ENCODE results near the gene RABEPK.

Gene RABEPK

DNA sequence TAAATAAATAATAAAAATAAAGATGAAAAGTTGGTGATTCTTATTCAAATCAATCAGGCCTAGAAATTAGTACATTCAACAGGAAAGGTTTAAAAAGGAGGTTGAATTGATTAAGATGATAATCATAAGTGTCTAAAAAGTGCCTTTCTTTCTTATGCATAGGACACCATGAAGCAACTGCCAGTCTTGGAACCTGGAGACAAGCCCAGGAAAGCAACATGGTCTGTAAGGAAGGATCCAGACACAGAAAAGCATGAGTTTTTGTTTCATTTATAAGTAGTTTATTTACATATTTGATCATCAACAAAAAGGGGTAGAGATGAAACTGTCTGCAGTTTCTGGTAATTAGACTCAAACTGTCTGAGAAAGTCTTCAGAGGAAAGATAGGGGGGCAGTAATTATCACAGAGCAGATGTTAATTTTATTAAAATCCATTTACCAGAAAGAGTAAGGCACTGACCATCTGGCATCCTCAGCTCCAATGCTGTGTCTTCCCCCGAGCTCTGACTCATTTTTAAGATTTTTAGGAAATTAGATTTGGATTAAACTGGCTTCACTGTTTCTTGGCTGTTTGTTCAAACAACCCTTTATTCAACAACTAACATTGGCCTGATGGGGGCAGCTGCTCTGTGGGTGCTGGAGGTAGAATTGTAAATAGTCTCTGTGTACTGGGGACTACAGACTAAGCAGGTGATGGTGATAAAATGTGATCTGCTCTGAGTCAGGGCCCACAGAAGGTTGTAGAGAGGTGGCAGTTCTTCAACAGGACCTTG is 2.7 kb downstream of the RABEPK start:
- no peak for TF ChIP-seq EZH2phosphoT487 (IDR thresholded peaks at IDR 0.05; ENCODE audit: borderline replicate concordance)
- TF ChIP-seq, protein P1, sequence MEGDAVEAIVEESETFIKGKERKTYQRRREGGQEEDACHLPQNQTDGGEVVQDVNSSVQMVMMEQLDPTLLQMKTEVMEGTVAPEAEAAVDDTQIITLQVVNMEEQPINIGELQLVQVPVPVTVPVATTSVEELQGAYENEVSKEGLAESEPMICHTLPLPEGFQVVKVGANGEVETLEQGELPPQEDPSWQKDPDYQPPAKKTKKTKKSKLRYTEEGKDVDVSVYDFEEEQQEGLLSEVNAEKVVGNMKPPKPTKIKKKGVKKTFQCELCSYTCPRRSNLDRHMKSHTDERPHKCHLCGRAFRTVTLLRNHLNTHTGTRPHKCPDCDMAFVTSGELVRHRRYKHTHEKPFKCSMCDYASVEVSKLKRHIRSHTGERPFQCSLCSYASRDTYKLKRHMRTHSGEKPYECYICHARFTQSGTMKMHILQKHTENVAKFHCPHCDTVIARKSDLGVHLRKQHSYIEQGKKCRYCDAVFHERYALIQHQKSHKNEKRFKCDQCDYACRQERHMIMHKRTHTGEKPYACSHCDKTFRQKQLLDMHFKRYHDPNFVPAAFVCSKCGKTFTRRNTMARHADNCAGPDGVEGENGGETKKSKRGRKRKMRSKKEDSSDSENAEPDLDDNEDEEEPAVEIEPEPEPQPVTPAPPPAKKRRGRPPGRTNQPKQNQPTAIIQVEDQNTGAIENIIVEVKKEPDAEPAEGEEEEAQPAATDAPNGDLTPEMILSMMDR (conservative IDR thresholded peaks at IDR 0.05; ENCODE audit: low read length): peak; percentile 41
- no peaks in the 10 kb centered on the region for H3K9me3 ChIP-seq (ENCODE audit: insufficient read depth, low read depth, low read length)
- no peaks in the 10 kb centered on the region for H3F3A ChIP-seq (ENCODE audit: low read depth)
- H2AFZ ChIP-seq (ENCODE audit: low read length): no peak overlapping the region
- no peak overlapping the region for H3K4me3 ChIP-seq (ENCODE audit: low read length, poor library complexity, severe bottlenecking)
- no peaks in the 10 kb centered on the region for H3K9me2 ChIP-seq (replicated peaks; ENCODE audit: low read depth, low read length)
- peaks cover 12% of the 10 kb centered on the region for H3K4me1 ChIP-seq (ENCODE audit: insufficient read depth, low read length, poor library complexity, severe bottlenecking)
- peak overlapping the region; percentile 18 for H3K9ac ChIP-seq (ENCODE audit: low read depth, low read length, poor library complexity, severe bottlenecking)
- H3K27me3 ChIP-seq (ENCODE audit: insufficient read depth, low read length, poor library complexity, severe bottlenecking): no peaks in the 10 kb centered on the region
- H3K4me2 ChIP-seq (ENCODE audit: low read depth, low read length, poor library complexity, severe bottlenecking): no peak overlapping the region
- H3K79me2 ChIP-seq (ENCODE audit: insufficient read depth, low read length): peaks cover 7% of the 10 kb centered on the region; the same call in 1 of the 2 replicates
- H3K36me3 ChIP-seq (ENCODE audit: insufficient read depth, low read length): no peaks in the 10 kb centered on the region
- no peaks in the 10 kb centered on the region for H4K20me1 ChIP-seq (ENCODE audit: insufficient read depth, low read length, poor library complexity, severe bottlenecking)

DNA sequence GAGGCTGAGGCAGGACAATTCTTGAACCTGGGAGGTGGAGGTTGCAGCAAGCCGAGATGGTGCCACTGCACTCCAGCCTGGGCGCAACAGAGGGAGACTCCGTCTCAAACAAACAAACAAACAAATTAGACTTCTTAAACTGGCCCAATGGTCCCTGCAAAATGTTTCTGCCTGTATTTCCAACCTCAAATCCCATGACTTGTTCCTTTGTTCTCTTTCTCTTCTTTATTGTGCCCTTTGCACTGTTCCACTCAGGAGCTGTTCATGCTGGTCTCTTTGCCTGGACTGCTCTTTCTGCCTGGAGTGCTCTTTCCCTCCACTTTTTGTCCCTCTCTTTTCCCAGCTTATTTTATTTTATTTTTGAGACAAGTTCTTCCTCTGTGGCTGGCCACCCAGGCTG is 4.1 kb downstream of the RABEPK start:
- Histone ChIP-seq H3K9me3 (ENCODE audit: insufficient read depth, low read depth, low read length) (no peaks in the 10 kb centered on the region), H3K36me3 (ENCODE audit: insufficient read depth, low read length) (no peaks in the 10 kb centered on the region), H4K20me1 (ENCODE audit: insufficient read depth, low read length, poor library complexity, severe bottlenecking) (no peaks in the 10 kb centered on the region), H3K4me1 (ENCODE audit: insufficient read depth, low read length, poor library complexity, severe bottlenecking) (peaks cover 10% of the 10 kb centered on the region), H3K79me2 (ENCODE audit: insufficient read depth, low read length) (peaks cover 7% of the 10 kb centered on the region; the same call in 1 of the 2 replicates), H3K9me2 (replicated peaks; ENCODE audit: low read depth, low read length) (no peaks in the 10 kb centered on the region), H3K9ac (ENCODE audit: low read depth, low read length, poor library complexity, severe bottlenecking) (no peak overlapping the region), H3K27me3 (ENCODE audit: insufficient read depth, low read length, poor library complexity, severe bottlenecking) (no peaks in the 10 kb centered on the region), H3F3A (ENCODE audit: low read depth) (no peaks in the 10 kb centered on the region), H3K4me3 (ENCODE audit: low read length, poor library complexity, severe bottlenecking) (no peak overlapping the region), H3K4me2 (ENCODE audit: low read depth, low read length, poor library complexity, severe bottlenecking) (no peak overlapping the region), H2AFZ (ENCODE audit: low read length) (no peak overlapping the region)
- TF ChIP-seq, protein P1 (conservative IDR thresholded peaks at IDR 0.05; ENCODE audit: low read length): no peak
- no peak for TF ChIP-seq EZH2phosphoT487 (IDR thresholded peaks at IDR 0.05; ENCODE audit: borderline replicate concordance)

DNA sequence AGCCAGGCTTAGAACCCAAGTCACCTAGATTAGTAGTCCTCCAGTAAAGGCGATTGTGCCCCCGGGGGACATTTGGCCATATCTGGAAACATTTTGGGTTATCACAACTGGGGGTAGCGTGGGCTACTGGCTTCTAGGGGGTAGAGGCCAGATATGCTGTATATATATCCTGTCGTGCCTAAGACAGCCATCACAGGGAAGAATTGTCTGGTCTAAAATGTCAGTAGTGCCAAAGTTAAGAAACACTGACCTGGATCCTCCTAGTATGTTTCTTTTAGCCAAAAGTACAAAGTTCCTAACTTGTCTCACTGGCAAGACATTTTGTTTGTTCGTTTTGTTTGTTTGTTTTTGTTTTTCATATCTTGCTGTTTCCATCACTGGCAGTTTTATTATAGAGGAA is 13.8 kb downstream of the RABEPK start:
- TF ChIP-seq, protein P1 (conservative IDR thresholded peaks at IDR 0.05; ENCODE audit: low read length): no peak
- TF ChIP-seq EZH2phosphoT487 (IDR thresholded peaks at IDR 0.05; ENCODE audit: borderline replicate concordance): no peak
- Histone ChIP-seq H4K20me1 (ENCODE audit: insufficient read depth, low read length, poor library complexity, severe bottlenecking) (no peaks in the 10 kb centered on the region), H3K4me2 (ENCODE audit: low read depth, low read length, poor library complexity, severe bottlenecking) (no peak overlapping the region), H3K9me2 (replicated peaks; ENCODE audit: low read depth, low read length) (no peaks in the 10 kb centered on the region), H3K36me3 (ENCODE audit: insufficient read depth, low read length) (no peaks in the 10 kb centered on the region), H3K79me2 (ENCODE audit: insufficient read depth, low read length) (no peaks in the 10 kb centered on the region), H3K9ac (ENCODE audit: low read depth, low read length, poor library complexity, severe bottlenecking) (no peak overlapping the region), H3K4me1 (ENCODE audit: insufficient read depth, low read length, poor library complexity, severe bottlenecking) (no peaks in the 10 kb centered on the region), H3K9me3 (ENCODE audit: insufficient read depth, low read depth, low read length) (no peaks in the 10 kb centered on the region), H3K4me3 (ENCODE audit: low read length, poor library complexity, severe bottlenecking) (no peak overlapping the region), H3K27me3 (ENCODE audit: insufficient read depth, low read length, poor library complexity, severe bottlenecking) (no peaks in the 10 kb centered on the region), H2AFZ (ENCODE audit: low read length) (no peak overlapping the region), H3F3A (ENCODE audit: low read depth) (no peaks in the 10 kb centered on the region)

Measured in Loucy (cell line).